Activated naive CD4-positive, alpha-beta T cell (primary cell): ENCODE results near the gene A2M.
A peak's percentile ranks its signal among the peaks of the same experiment; 100 is the strongest.

Experiments
- DNase-seq, 4 experiments: peaks; one replicate each; lab custom pipeline; 2025; lab: John Stamatoyannopoulos, UW

A2M gene

GRCh38 chr12:9073076-9073475 lies 42.6 kb downstream of the A2M start:
- DNase-seq: no peak

GRCh38 chr12:9072481-9073038 lies 43.2 kb downstream of the A2M start:
- DNase-seq: no peak

DNA sequence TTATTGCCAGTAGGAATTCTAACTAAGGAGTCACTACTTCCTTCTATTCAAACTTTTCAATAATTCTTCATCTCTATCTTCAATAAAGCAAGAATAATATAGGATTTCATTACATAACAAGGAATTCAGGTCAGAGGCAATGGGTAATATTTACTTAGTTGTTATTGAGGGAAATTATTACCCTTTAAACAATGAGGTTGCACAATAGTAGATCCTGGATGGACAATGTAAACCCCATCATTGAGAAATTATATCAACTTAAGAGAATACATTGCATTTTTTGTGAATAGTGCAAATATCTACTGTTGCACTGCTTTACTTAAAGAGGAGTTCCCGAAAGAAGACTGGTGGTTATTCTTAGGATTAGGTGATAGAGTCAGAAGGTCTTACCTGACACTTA lies 43.8 kb downstream of the A2M start:
- DNase-seq: no peak

GRCh38 chr12:9071518-9071917 lies 44.2 kb downstream of the A2M start:
- DNase-seq: no peak

GRCh38 chr12:9070351-9070750 lies 45.4 kb downstream of the A2M start:
- no peak for DNase-seq

GRCh38 chr12:9068600-9068999 lies 47.1 kb downstream of the A2M start:
- DNase-seq: no peak

- DNase-seq: no peak
Observed at GRCh38 chr12:9068086-9068485, 47.6 kb downstream of the A2M start.

GRCh38 chr12:9066755-9067423 lies 48.8 kb downstream of the A2M start:
- DNase-seq: no peak

GRCh38 chr12:9066183-9066623 lies 49.5 kb downstream of the A2M start:
- no peak for DNase-seq

DNA sequence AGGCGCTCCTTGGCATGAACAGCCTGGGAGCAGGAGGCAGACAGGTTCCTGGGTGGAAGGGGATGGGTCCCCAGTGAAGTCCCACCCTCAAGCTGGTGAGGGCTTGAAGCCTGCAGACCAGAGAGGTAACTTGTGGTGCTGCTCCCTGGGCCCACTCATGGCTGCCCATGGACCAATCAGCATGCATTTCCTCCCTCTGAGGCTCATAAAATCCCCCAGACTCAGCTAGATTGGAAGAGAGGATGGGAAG lies 50.2 kb downstream of the A2M start:
- no peak for DNase-seq

DNA sequence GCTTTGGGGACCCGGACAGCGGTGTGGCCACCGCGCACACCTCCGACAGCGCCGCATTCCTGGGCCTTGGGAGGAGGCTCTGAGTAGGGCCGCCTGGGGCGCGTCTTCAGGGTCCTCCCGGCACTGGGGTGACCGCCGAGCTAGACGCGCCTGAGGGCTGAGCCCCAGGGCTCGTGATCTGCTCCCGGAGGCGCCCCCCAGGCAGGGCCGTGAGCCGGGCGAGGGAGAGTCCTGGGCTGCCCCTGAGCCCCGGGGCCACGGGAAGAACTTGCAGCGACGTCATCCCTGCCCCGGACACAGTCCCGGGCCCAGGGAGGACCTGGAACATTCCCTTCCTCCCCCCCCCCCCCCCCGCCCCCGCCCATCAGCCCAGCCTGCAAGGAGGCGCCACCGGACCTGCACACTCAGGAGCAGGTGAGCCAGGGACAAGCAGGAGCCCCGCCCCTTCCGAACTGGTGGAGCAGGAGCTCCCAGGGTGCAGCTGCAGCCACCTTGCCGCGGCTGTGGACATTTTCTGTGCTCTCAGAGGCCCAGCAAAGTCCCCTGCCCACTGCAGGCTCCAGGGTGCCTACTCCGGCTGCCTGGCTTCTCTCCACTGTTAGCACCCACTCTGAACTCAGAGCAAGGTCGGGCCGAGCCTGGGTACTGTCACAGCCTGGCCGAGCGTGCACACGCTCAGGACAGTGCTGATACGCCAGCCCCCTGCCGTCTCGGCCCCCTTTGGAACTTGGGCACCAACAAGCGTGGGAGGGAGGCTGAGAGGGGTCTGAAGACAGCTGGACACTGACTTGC lies 50.7 kb downstream of the A2M start:
- no peak for DNase-seq

DNA sequence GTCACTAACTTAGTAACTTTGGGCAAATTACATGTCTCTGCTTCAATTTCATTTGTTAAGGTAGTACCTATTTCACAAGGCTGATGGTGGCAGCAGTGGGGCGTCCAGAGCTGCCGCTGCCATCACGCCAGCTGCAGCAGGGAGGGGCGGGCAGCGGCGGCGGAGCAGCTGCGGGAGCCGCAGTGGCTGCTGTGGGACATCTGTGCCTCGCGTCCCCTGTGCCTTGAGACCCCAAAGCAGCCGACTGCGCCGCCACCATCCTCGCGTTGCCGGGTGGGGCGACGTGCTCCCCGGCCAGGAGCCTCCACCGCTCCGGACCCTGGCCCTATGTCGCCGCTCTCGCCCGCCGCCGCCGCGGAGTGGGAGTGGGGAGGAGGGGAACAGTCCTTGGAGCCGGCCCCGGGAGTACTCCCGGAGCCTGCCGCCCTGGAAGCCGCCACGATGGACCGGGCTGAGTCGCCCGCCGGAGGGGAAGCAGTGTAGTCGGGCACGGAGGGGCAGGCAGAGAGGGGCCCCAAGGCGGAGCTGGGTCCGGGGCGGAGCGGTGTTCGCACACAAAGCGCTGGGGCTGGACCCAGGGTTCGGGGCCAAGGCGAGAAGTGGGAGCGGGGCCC lies 51.4 kb downstream of the A2M start:
- DNase-seq: peak in 2 of 4 experiments; percentile 17 to 54

DNA sequence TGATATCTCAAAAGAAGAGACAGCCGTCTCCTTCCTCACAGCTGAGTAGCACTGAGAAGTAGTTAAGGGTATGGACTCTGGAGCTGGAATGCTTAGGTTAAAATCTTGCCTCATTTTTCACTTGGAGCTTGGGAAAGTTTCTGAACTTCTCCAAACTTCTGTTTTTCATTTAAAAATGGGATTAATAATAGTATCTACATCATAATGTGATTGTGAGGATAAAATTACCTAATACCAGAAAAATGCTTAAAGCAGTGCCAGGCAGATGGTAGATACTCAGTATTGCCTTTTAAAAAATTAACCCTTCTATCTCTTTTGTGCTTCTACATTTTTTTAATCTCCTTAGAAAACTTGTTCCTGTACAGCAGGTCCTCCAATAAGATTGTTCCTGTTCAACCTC lies 63.1 kb downstream of the A2M start:
- no peak for DNase-seq

DNA sequence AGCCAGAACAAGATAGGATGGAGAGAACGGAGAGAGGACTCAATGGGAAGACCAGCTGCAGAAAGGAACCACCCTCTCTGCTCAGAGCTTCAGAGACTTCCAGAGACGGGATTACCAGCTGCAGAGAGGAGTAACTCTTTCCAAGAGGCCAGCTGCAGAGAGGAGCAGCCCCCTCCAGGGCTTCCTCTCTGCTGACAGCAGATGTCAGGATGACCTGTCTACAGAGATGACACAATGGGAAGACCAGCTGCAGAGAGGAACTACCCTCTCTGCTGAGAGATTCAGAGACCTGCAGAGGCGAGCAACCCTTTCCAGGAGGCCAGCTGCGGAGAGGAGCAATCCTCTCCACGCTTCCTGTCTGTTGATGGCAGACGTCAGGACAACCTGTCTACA lies 64.6 kb downstream of the A2M start:
- DNase-seq: no peak

DNA sequence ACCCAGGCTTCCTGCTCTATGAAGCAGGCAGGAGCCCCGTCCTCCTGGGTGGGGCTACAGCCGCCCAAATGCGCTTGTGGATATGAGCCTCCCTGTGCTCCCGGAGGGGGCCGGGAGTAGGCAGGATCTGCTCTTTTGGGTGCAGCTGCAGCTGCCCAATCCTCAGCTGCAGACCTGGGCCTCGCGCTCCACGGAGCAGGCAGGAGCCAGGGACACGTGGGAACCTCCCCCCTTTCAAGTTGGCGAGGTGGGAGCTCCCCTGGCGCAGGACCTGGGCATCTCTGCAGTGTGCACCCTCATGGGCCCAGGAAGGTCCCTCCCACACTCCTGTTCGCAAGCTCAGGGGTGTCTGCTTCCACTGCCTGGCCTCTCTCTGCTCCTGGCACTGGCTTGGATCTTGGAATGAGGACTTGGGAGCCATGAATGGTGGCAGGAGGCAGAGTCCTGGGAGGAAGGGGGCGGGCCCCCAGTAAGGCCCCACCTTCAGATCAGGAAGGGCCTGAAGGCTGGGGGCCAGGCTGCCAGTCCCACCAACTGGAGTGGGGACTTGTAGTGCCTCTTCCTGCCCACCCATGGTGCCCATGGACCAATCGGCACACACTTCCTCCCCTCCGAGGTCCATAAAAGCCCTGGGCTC lies 65.1 kb downstream of the A2M start:
- no peak for DNase-seq

DNA sequence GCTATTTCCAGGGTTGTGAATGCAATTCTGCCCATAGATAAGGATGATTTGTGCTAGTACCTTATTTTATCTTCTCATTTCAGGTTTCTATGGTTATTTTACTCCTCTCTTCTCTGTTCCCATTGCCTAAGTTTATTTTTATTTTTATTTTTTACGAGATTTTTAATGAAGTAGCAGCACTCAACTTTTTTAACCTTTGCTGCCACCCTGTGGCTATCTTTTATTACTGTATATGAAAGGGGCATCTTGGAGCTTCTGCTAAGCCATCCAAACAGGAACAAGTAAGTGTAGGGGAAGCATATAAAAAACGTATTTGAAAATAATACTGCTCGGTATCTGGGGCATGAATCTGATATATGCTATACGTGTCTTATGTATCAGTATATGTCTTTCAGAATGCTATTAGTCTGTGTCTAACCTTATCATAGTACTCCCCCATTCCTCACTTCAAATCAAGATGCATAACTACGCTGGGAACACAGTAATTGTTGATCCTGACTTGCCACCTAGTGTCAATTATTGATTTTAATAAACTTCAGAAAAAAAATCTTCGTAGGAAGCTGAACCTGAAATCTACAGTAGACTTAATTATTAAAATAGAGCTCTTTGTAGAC lies 66.1 kb downstream of the A2M start:
- DNase-seq: no peak

GRCh38 chr12:9048930-9049329 lies 66.8 kb downstream of the A2M start:
- DNase-seq: no peak

DNA sequence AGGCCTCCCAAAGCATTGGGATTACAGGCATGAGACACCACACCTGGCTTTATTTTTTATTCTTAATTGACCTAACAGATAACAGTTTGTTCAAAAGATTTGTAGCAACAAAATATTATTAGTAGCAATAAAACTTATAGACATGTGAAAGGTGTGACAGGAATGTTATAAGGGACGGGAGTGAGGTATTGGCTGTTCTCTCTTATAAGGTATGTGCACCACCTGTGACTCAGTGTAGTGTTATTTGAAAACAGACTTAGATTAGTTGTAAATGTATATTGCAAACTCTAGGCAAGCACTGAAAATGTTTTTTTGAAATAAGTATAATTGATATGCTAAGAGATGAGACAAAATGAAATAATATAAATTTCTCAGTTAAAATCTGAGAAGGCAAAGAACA lies 68.6 kb downstream of the A2M start:
- DNase-seq: no peak

DNA sequence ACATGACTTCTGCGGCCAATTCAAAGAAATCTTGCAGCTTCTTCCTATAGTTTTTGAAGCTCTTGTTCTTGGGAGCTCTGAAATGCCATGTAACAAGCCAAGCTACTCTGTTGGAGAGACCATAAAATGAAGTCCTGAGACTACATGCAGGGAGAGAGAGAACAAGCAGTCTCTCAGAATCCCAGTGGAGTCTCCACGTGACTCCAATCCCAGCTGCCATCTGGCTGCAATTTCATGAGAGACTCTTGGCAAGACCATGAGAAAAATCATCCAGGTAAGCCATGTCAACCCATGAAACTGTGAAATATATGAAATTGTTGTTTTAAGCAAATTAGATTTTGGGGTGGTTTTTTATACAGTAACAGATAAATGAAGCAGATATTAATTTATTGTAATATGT lies 72.0 kb downstream of the A2M start:
- DNase-seq: no peak

DNA sequence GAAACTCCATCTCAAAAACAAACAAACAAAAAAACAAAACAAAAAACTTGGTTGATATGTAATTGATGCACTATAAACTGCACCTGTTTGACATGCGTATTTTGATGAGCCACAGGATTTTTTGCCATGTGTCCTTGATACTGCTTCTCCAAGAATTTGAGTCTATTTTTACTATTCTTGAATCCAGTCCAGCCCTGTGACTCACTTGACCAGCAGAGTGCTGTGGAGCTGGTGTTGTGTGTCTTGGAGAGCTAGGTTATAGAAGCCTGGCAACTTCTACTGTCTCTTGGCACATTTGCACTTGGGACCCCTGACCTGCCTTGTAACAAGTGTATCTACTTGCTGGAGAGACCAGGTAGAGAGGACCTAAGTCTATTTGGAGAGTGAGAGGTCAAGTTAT lies 74.4 kb downstream of the A2M start:
- DNase-seq: no peak

GRCh38 chr12:9040484-9041186 lies 75.1 kb downstream of the A2M start:
- no peak for DNase-seq
